Activated T-cell treated with anti-CD3 and anti-CD28 coated beads for 48 hours (primary cell): ENCODE measurements around the gene GHR.

Experiments used
- DNase-seq: peaks from one replicate; pipeline ENCODE4 v3.0.0-alpha.2; 2020; ENCODE audit warnings: low read depth

The GHR gene

GRCh38 chr5:42604171-42604711 is 181.0 kb downstream of the GHR start:
- no peak for DNase-seq

- DNase-seq, result no peak
Observed at GRCh38 chr5:42605490-42605889, 182.3 kb downstream of the GHR start.

- no peak for DNase-seq
Observed at GRCh38 chr5:42606464-42606869, 183.2 kb downstream of the GHR start.

GRCh38 chr5:42611437-42611836 is 188.2 kb downstream of the GHR start:
- no peak for DNase-seq

GRCh38 chr5:42612750-42613366 is 189.6 kb downstream of the GHR start:
- no peak for DNase-seq

- no peak for DNase-seq
Observed at GRCh38 chr5:42614509-42614908, 191.3 kb downstream of the GHR start.

- no peak for DNase-seq
Observed at GRCh38 chr5:42620579-42621216, 197.5 kb downstream of the GHR start.

GRCh38 chr5:42621242-42621641 is 198.0 kb downstream of the GHR start:
- no peak for DNase-seq

GRCh38 chr5:42621662-42622061 is 198.4 kb downstream of the GHR start:
- no peak for DNase-seq

GRCh38 chr5:42624912-42625311 is 201.7 kb downstream of the GHR start:
- DNase-seq, result no peak

- no peak for DNase-seq
Observed at GRCh38 chr5:42626462-42626861, 203.2 kb downstream of the GHR start.

GRCh38 chr5:42628821-42629220 is 205.6 kb downstream of the GHR start:
- no peak for DNase-seq

- DNase-seq, result no peak
Observed at GRCh38 chr5:42629284-42629683, 206.0 kb downstream of the GHR start.

GRCh38 chr5:42631241-42631640 is 208.0 kb downstream of the GHR start:
- DNase-seq, result no peak

- no peak for DNase-seq
Observed at GRCh38 chr5:42632354-42632900, 209.2 kb downstream of the GHR start.

- no peak for DNase-seq
Observed at GRCh38 chr5:42634575-42634974, 211.3 kb downstream of the GHR start.

- no peak for DNase-seq
Observed at GRCh38 chr5:42636425-42636824, 213.2 kb downstream of the GHR start.

GRCh38 chr5:42636946-42637345 is 213.7 kb downstream of the GHR start:
- no peak for DNase-seq

- DNase-seq, result no peak
Observed at GRCh38 chr5:42638972-42639371, 215.7 kb downstream of the GHR start.

- no peak for DNase-seq
Observed at GRCh38 chr5:42640835-42641234, 217.6 kb downstream of the GHR start.

GRCh38 chr5:42641336-42642005 is 218.2 kb downstream of the GHR start:
- no peak for DNase-seq

GRCh38 chr5:42642006-42642405 is 218.8 kb downstream of the GHR start:
- DNase-seq, result no peak

GRCh38 chr5:42643360-42643759 is 220.1 kb downstream of the GHR start:
- no peak for DNase-seq
